SJCRH30 (cell line): ENCODE data around the gene RNASET2. TPM values are rescaled to one million over a fixed set of nuclear protein-coding genes. Genes with fewer than 3 reads are reported as not detected.

Experiments used
- DNase-seq, 2 experiments: peaks; one replicate each; pipeline ENCODE4 v3.0.0-alpha.2; 2015 to 2020
- H3K27ac ChIP-seq: fragments of 250-450 bp; sonication (Bioruptor Pico); 2 replicates; pipeline ENCODE4 v1.5.1; 2020; ENCODE audit warnings: mild to moderate bottlenecking, moderate library complexity
- H3K27me3 ChIP-seq: fragments of 250-450 bp; sonication (Bioruptor Pico); 2 replicates; pipeline ENCODE4 v1.5.1; 2020; ENCODE audit warnings: mild to moderate bottlenecking, moderate library complexity
- H3K36me3 ChIP-seq: fragments of 250-450 bp; sonication (Bioruptor Pico); 2 replicates; pipeline ENCODE4 v1.5.1; 2020; ENCODE audit warnings: mild to moderate bottlenecking, moderate library complexity
- H3K4me1 ChIP-seq: fragments of 250-450 bp; sonication (Bioruptor Pico); 2 replicates; pipeline ENCODE4 v1.5.1; 2020; ENCODE audit warnings: mild to moderate bottlenecking, moderate library complexity
- H3K4me3 ChIP-seq: fragments of 250-450 bp; sonication (Bioruptor Pico); 2 replicates; pipeline ENCODE4 v1.5.1; 2020; ENCODE audit warnings: mild to moderate bottlenecking, moderate library complexity
- H3K9me3 ChIP-seq: fragments of 250-450 bp; sonication (Bioruptor Pico); replicated peaks from 2 replicates; pipeline ENCODE4 v1.5.1; 2020; ENCODE audit warnings: mild to moderate bottlenecking, moderate library complexity
- total RNA-seq: library from RNA; depleted of rRNA; stranded (reverse); fragments of >200 nt; shearing (Covaris generic); gene quantifications from 2 replicates; pipeline ENCODE4 v1.2.3, GENCODE V29; 2014

Gene RNASET2
- total RNA-seq, 1 experiment from 2014 or later = 17.2 TPM

GRCh38 chr6:166944666-166945256 lies 11.6 kb downstream of the RNASET2 start:
- Histone ChIP-seq H3K9me3 (no peaks in the 10 kb centered on the region), H3K4me1 (peaks cover 7% of the 10 kb centered on the region)
- DNase-seq = no peak

GRCh38 chr6:166942393-166943168 lies 13.8 kb downstream of the RNASET2 start:
- Histone ChIP-seq H3K9me3 (no peaks in the 10 kb centered on the region), H3K36me3 (0 out of 2 replicates have a peak, but pooled peaks cover 2% of the 10 kb centered on the region), H3K27me3 (no peaks in the 10 kb centered on the region), H3K4me1 (peaks cover 13% of the 10 kb centered on the region), H3K4me3 (no peak overlapping the region), H3K27ac (no peak overlapping the region)
- DNase-seq = no peak

More at GRCh38 chr6:166944666-166945256, 11.6 kb downstream of the RNASET2 start:
- Histone ChIP-seq H3K27me3 (no peaks in the 10 kb centered on the region), H3K4me3 (no peak overlapping the region), H3K36me3 (0 out of 2 replicates have a peak, but pooled peaks cover 2% of the 10 kb centered on the region), H3K27ac (no peak overlapping the region)

- 0 out of 2 replicates have a peak, but pooled peaks cover 2% of the 10 kb centered on the region for H3K36me3 ChIP-seq
- no peaks in the 10 kb centered on the region for H3K9me3 ChIP-seq
- no peak overlapping the region for H3K27ac ChIP-seq
- DNase-seq = no peak
- H3K4me3 ChIP-seq = no peak overlapping the region
- H3K27me3 ChIP-seq = no peaks in the 10 kb centered on the region
- H3K4me1 ChIP-seq = peaks cover 29% of the 10 kb centered on the region
These were observed 15.7 kb downstream of the RNASET2 start for GRCh38 chr6:166940643-166941068.

GRCh38 chr6:166939894-166940293 lies 16.5 kb downstream of the RNASET2 start:
- Histone ChIP-seq H3K9me3 (no peaks in the 10 kb centered on the region), H3K36me3 (0 out of 2 replicates have a peak, but pooled peaks cover 2% of the 10 kb centered on the region), H3K4me3 (no peak overlapping the region), H3K27ac (no peak overlapping the region), H3K27me3 (no peaks in the 10 kb centered on the region), H3K4me1 (peaks cover 29% of the 10 kb centered on the region)
- DNase-seq = no peak

GRCh38 chr6:166939345-166939744 lies 17.0 kb downstream of the RNASET2 start:
- no peaks in the 10 kb centered on the region for H3K9me3 ChIP-seq
- H3K4me1 ChIP-seq = peaks cover 29% of the 10 kb centered on the region
- no peak for DNase-seq
- no peak overlapping the region for H3K27ac ChIP-seq
- 0 out of 2 replicates have a peak, but pooled peaks cover 2% of the 10 kb centered on the region for H3K36me3 ChIP-seq
- no peak overlapping the region for H3K4me3 ChIP-seq
- no peaks in the 10 kb centered on the region for H3K27me3 ChIP-seq

- Histone ChIP-seq H3K36me3 (0 out of 2 replicates have a peak, but pooled peaks cover 2% of the 10 kb centered on the region), H3K27ac (no peak overlapping the region; the same call in 1 of the 2 replicates), H3K4me1 (peaks cover 29% of the 10 kb centered on the region), H3K4me3 (no peak overlapping the region), H3K27me3 (no peaks in the 10 kb centered on the region), H3K9me3 (no peaks in the 10 kb centered on the region)
- peak in 1 of 2 experiments; percentile 22 for DNase-seq
These were observed 17.6 kb downstream of the RNASET2 start for GRCh38 chr6:166938704-166939103.

GRCh38 chr6:166938150-166938549 lies 18.2 kb downstream of the RNASET2 start:
- peaks cover 29% of the 10 kb centered on the region for H3K4me1 ChIP-seq
- H3K27me3 ChIP-seq = no peaks in the 10 kb centered on the region
- H3K4me3 ChIP-seq = no peak overlapping the region
- H3K27ac ChIP-seq = peak overlapping the region; percentile 69
- H3K36me3 ChIP-seq = 0 out of 2 replicates have a peak, but pooled peaks cover 2% of the 10 kb centered on the region
- H3K9me3 ChIP-seq = no peaks in the 10 kb centered on the region
- DNase-seq = no peak

GRCh38 chr6:166937746-166938145 lies 18.6 kb downstream of the RNASET2 start:
- Histone ChIP-seq H3K4me3 (no peak overlapping the region), H3K27ac (peak overlapping the region; percentile 69), H3K27me3 (no peaks in the 10 kb centered on the region), H3K36me3 (0 out of 2 replicates have a peak, but pooled peaks cover 2% of the 10 kb centered on the region), H3K4me1 (peaks cover 29% of the 10 kb centered on the region), H3K9me3 (no peaks in the 10 kb centered on the region)
- DNase-seq = peak; percentile 71 to 86

GRCh38 chr6:166936079-166936787 lies 20.1 kb downstream of the RNASET2 start:
- Histone ChIP-seq H3K36me3 (0 out of 2 replicates have a peak, but pooled peaks cover 2% of the 10 kb centered on the region), H3K27me3 (no peaks in the 10 kb centered on the region), H3K4me3 (no peak overlapping the region), H3K9me3 (no peaks in the 10 kb centered on the region), H3K4me1 (peaks cover 29% of the 10 kb centered on the region), H3K27ac (no peak overlapping the region)
- peak; percentile 81 to 88 for DNase-seq

- no peaks in the 10 kb centered on the region for H3K9me3 ChIP-seq
- no peak overlapping the region for H3K27ac ChIP-seq
- H3K4me3 ChIP-seq = no peak overlapping the region
- DNase-seq = no peak
- H3K36me3 ChIP-seq = 0 out of 2 replicates have a peak, but pooled peaks cover 2% of the 10 kb centered on the region
- H3K27me3 ChIP-seq = no peaks in the 10 kb centered on the region
- H3K4me1 ChIP-seq = peaks cover 29% of the 10 kb centered on the region
These were observed 21.0 kb downstream of the RNASET2 start for GRCh38 chr6:166935353-166935752.

GRCh38 chr6:166934174-166934573 lies 22.2 kb downstream of the RNASET2 start:
- H3K27ac ChIP-seq = no peak overlapping the region
- H3K9me3 ChIP-seq = no peaks in the 10 kb centered on the region
- H3K4me3 ChIP-seq = no peak overlapping the region
- H3K36me3 ChIP-seq = no peaks in the 10 kb centered on the region
- no peaks in the 10 kb centered on the region for H3K27me3 ChIP-seq
- H3K4me1 ChIP-seq = peaks cover 29% of the 10 kb centered on the region
- DNase-seq = no peak

- H3K4me3 ChIP-seq = no peak overlapping the region
- no peaks in the 10 kb centered on the region for H3K36me3 ChIP-seq
- no peak for DNase-seq
- no peaks in the 10 kb centered on the region for H3K9me3 ChIP-seq
- H3K27ac ChIP-seq = no peak overlapping the region
- H3K27me3 ChIP-seq = no peaks in the 10 kb centered on the region
- H3K4me1 ChIP-seq = peaks cover 27% of the 10 kb centered on the region
These were observed 23.0 kb downstream of the RNASET2 start for GRCh38 chr6:166933396-166933795.

- no peaks in the 10 kb centered on the region for H3K27me3 ChIP-seq
- no peak for DNase-seq
- no peaks in the 10 kb centered on the region for H3K36me3 ChIP-seq
- H3K4me1 ChIP-seq = peaks cover 19% of the 10 kb centered on the region
- H3K9me3 ChIP-seq = no peaks in the 10 kb centered on the region
- no peak overlapping the region for H3K4me3 ChIP-seq
- no peak overlapping the region for H3K27ac ChIP-seq
These were observed 23.7 kb downstream of the RNASET2 start for GRCh38 chr6:166932616-166933015.

GRCh38 chr6:166932116-166932515 lies 24.2 kb downstream of the RNASET2 start:
- H3K27ac ChIP-seq = no peak overlapping the region
- H3K27me3 ChIP-seq = no peaks in the 10 kb centered on the region
- H3K4me1 ChIP-seq = peaks cover 14% of the 10 kb centered on the region
- H3K4me3 ChIP-seq = no peak overlapping the region
- no peaks in the 10 kb centered on the region for H3K9me3 ChIP-seq
- H3K36me3 ChIP-seq = no peaks in the 10 kb centered on the region
- DNase-seq = no peak
